ENCODE results near the gene FRY.

GRCh38 chr13:32300406-32300805, 268.8 kb downstream of the FRY start:
- TF ChIP-seq CTCF (IDR thresholded peaks at IDR 0.05), result no peak
- no peak for TF ChIP-seq POLR2A (IDR thresholded peaks at IDR 0.05)

All from gastroesophageal sphincter (tissue), 3 donors.